PC-9 (cell line): Measurements from ENCODE around the gene PAM. TPM values are rescaled to one million over a fixed set of nuclear protein-coding genes. Genes with fewer than 3 reads are reported as not detected.

Source experiments
- BruUV-seq: library from RNA; stranded (reverse); fragments of 400-500 nt; replicated peaks from 2 replicates; lab custom pipeline; 2021; lab: Mats Ljungman, UMichigan
- CTCF ChIA-PET: fragments of 300-600 bp; sonication (Branson Sonifier 250); formaldehyde crosslinking; loops from one replicate; lab custom pipeline; 2022; ENCODE audit warnings: antibody characterized with exemption; lab: Charles Lee
- POLR2A ChIA-PET: fragments of 300-600 bp; sonication (Branson Sonifier 250); formaldehyde crosslinking; loops from one replicate; lab custom pipeline; 2022; ENCODE audit warnings: antibody characterized with exemption; ENCODE audit not compliant: unreplicated experiment; lab: Charles Lee
- DNase-seq, 2 experiments: peaks; one replicate each; pipeline versions ENCODE4 v3.0.0 to v3.0.0-alpha.2; 2015 to 2022; ENCODE audit warnings: mixed read lengths in 1 of 2
- H2AFZ ChIP-seq: fragments of 200-600 bp; sonication (generic); 2 replicates; pipeline ENCODE4 v1.8.1; 2017; ENCODE audit warnings: antibody characterized with exemption
- H3F3A ChIP-seq: fragments of 200-600 bp; sonication (generic); 2 replicates; pipeline ENCODE4 v1.8.1; 2017; ENCODE audit warnings: antibody characterized with exemption, mild to moderate bottlenecking, low read depth; ENCODE audit not compliant: insufficient read depth
- H3K27ac ChIP-seq: fragments of 200-600 bp; sonication (generic); 2 replicates; pipeline ENCODE4 v1.6.1; 2016; ENCODE audit warnings: mixed run types
- H3K27me3 ChIP-seq: fragments of 200-600 bp; sonication (generic); 2 replicates; pipeline ENCODE4 v1.6.1; 2016; ENCODE audit warnings: low read depth, mixed run types; ENCODE audit not compliant: insufficient read depth
- H3K36me3 ChIP-seq: fragments of 200-600 bp; sonication (generic); 2 replicates; pipeline ENCODE4 v1.6.1; 2016; ENCODE audit warnings: low read depth, mixed run types
- H3K4me1 ChIP-seq: fragments of 200-600 bp; sonication (generic); replicated peaks from 2 replicates; pipeline ENCODE4 v1.6.1; 2016; ENCODE audit warnings: mixed run types; ENCODE audit not compliant: insufficient read depth
- H3K4me2 ChIP-seq: fragments of 200-600 bp; sonication (generic); 2 replicates; pipeline ENCODE4 v1.6.1; 2017; ENCODE audit warnings: mixed run types
- H3K4me3 ChIP-seq: fragments of 200-600 bp; sonication (generic); 2 replicates; pipeline ENCODE4 v1.6.1; 2016; ENCODE audit warnings: mixed run types
- H3K79me2 ChIP-seq: fragments of 200-600 bp; sonication (generic); 2 replicates; pipeline ENCODE4 v1.6.1; 2017; ENCODE audit warnings: low read depth, mixed run types
- H3K9me2 ChIP-seq: fragments of 200-600 bp; sonication (generic); 2 replicates; pipeline ENCODE4 v1.8.1; 2017; ENCODE audit warnings: mild to moderate bottlenecking; ENCODE audit not compliant: insufficient read depth
- H3K9me3 ChIP-seq: fragments of 200-600 bp; sonication (generic); 2 replicates; pipeline ENCODE4 v1.8.1; 2016; ENCODE audit warnings: low read depth; ENCODE audit not compliant: insufficient read depth
- H4K20me1 ChIP-seq: fragments of 200-600 bp; sonication (generic); 2 replicates; pipeline ENCODE4 v1.8.1; 2017; ENCODE audit not compliant: insufficient read depth
- EZH2 ChIP-seq: fragments of 200-600 bp; sonication (generic); IDR thresholded peaks from 2 replicates; pipeline ENCODE4 v1.8.0; 2017; ENCODE audit warnings: antibody characterized with exemption, low read depth
- intact Hi-C: fragments of 100-400 bp; cut with micrococcal nuclease; formaldehyde crosslinking; loops from one replicate; pipeline ENCODE4 v1.10.0; 2022; ENCODE audit not compliant: unreplicated experiment
- total RNA-seq: library from RNA; stranded (reverse); gene quantifications from 2 replicates; pipeline ENCODE4 v1.2.3, GENCODE V29; 2021
- TF ChIP-seq, protein P1 (sequence below): fragments of 200-600 bp; sonication (generic); conservative IDR thresholded peaks from 2 replicates; pipeline ENCODE4 v1.6.1; 2017; ENCODE audit warnings: mixed run types, antibody characterized with exemption, mild to moderate bottlenecking, moderate library complexity

The PAM gene
- total RNA-seq, 1 experiment from 2014 or later: 88.4 TPM

DNA sequence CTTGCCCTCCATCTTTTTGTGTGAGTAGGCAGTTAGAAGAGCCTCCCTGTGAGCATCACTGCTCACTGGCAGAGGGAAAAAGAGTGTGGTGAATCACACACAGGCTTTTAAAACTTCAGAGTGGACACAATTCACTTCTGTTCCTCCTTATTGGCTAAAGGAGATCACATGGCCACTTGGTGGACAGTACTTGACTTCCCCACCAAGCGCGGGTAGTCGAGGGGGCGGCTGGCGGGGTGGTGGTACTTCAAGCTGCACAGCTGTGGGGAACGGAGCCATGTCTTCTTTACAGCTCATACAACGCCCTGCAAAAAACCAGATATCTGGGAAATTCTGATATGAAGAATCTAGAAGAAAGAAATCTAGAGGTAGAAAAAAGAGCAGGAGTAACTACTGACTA lies 95.4 kb downstream of the PAM start:
- H3F3A ChIP-seq: no peaks in the 10 kb centered on the region
- no peak for TF ChIP-seq EZH2
- TF ChIP-seq, protein P1, sequence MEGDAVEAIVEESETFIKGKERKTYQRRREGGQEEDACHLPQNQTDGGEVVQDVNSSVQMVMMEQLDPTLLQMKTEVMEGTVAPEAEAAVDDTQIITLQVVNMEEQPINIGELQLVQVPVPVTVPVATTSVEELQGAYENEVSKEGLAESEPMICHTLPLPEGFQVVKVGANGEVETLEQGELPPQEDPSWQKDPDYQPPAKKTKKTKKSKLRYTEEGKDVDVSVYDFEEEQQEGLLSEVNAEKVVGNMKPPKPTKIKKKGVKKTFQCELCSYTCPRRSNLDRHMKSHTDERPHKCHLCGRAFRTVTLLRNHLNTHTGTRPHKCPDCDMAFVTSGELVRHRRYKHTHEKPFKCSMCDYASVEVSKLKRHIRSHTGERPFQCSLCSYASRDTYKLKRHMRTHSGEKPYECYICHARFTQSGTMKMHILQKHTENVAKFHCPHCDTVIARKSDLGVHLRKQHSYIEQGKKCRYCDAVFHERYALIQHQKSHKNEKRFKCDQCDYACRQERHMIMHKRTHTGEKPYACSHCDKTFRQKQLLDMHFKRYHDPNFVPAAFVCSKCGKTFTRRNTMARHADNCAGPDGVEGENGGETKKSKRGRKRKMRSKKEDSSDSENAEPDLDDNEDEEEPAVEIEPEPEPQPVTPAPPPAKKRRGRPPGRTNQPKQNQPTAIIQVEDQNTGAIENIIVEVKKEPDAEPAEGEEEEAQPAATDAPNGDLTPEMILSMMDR: no peak
- H3K27ac ChIP-seq: no peak overlapping the region
- intact Hi-C loops: no loop called here
- no peaks in the 10 kb centered on the region for H3K79me2 ChIP-seq
- DNase-seq: no peak
- H3K4me3 ChIP-seq: no peak overlapping the region
- no peak overlapping the region for H3K4me2 ChIP-seq
- BruUV-seq: no TSS peak
- H3K27me3 ChIP-seq: no peaks in the 10 kb centered on the region
- H3K9me3 ChIP-seq: no peaks in the 10 kb centered on the region
- no peaks in the 10 kb centered on the region for H3K9me2 ChIP-seq
- ChIA-PET CTCF (no interaction called here), POLR2A (interaction anchor here (0.6 kb wide), 1 partner anchor 151 kb away, joined by 4 read pairs; no protein-coding TSS in a partner anchor)
- no peaks in the 10 kb centered on the region for H3K36me3 ChIP-seq
- no peaks in the 10 kb centered on the region for H3K4me1 ChIP-seq
- H2AFZ ChIP-seq: no peak overlapping the region
- H4K20me1 ChIP-seq: no peaks in the 10 kb centered on the region

DNA sequence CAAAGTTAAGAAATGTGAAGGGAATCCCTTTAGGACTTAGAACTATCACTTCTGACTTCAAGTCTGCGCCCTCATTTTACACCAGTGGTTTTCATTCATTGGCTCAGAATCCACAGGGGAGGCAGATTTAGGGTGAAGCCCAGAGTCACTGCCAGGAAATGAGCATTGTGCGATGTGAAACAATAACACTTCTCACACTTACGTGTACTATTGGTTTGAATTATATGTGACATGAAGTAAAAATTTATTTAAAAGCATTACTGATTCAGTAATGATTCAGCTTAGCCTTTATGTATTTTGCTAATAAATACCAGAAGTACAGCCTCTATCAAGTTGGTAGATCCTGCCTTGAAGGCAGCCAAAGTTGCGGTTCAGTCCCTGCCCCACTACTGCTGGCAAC lies 98.6 kb downstream of the PAM start:
- BruUV-seq: no TSS peak
- Histone ChIP-seq H2AFZ (no peak overlapping the region), H3F3A (no peaks in the 10 kb centered on the region), H3K4me2 (no peak overlapping the region), H3K9me3 (no peaks in the 10 kb centered on the region), H3K4me1 (no peaks in the 10 kb centered on the region), H3K27ac (no peak overlapping the region), H4K20me1 (no peaks in the 10 kb centered on the region), H3K36me3 (no peaks in the 10 kb centered on the region), H3K9me2 (no peaks in the 10 kb centered on the region; the same call in 1 of the 2 replicates), H3K27me3 (no peaks in the 10 kb centered on the region), H3K4me3 (no peak overlapping the region), H3K79me2 (no peaks in the 10 kb centered on the region)
- no peak for DNase-seq
- TF ChIP-seq, protein P1: no peak
- TF ChIP-seq EZH2: no peak
- ChIA-PET POLR2A (no interaction called here), CTCF (interaction anchor here (0.7 kb wide), 1 partner anchor 344 kb away, joined by 4 read pairs; no protein-coding TSS in a partner anchor)
- intact Hi-C loops: no loop called here

DNA sequence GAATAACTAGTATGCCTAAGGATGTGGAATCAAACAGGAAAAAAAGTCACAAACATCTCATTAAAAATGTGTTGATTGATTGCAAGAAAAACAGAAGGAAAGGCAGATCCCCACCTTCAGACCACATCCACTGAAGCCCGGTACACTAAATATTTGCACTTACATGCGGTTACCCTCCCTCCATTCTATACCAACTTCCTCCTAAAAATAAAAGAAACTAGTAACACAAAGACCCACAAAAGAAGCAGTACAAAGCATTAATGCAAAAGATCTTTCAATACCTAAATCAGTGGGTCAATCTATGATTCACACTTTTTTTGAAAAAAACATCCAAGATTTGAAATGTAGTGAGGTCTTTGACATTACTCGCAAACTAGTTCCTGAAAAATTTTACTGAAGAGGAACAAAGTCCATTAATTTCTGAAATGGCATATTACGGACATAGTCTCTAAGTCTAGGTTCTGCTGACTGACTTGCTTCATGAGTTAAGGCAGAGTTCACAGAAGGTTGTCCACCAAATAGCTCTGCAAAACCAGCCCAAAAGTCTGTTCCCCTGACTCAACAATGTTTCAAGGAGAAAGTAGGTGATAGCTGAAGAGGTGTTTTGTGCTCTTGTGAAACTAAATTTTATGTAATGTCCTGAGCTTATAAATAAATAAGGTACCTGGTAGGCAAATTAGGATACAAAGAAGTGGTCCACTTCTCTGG lies 100.7 kb downstream of the PAM start:
- H3F3A ChIP-seq: no peaks in the 10 kb centered on the region
- H3K36me3 ChIP-seq: no peaks in the 10 kb centered on the region
- no peaks in the 10 kb centered on the region for H3K27me3 ChIP-seq
- ChIA-PET CTCF (no interaction called here), POLR2A (interaction anchor here (0.6 kb wide), 1 partner anchor 1283 kb away, joined by 4 read pairs; no protein-coding TSS in a partner anchor)
- no peak overlapping the region for H3K27ac ChIP-seq
- no peak overlapping the region for H3K4me3 ChIP-seq
- no peaks in the 10 kb centered on the region for H3K79me2 ChIP-seq
- H3K4me2 ChIP-seq: no peak overlapping the region
- no peaks in the 10 kb centered on the region for H3K9me3 ChIP-seq
- no peaks in the 10 kb centered on the region; the same call in 1 of the 2 replicates for H3K9me2 ChIP-seq
- no peak overlapping the region for H2AFZ ChIP-seq
- H4K20me1 ChIP-seq: no peaks in the 10 kb centered on the region
- H3K4me1 ChIP-seq: no peaks in the 10 kb centered on the region
- intact Hi-C loops: no loop called here
- BruUV-seq: no TSS peak
- DNase-seq: no peak
- TF ChIP-seq EZH2: no peak
- TF ChIP-seq, protein P1: no peak
